Glutamatergic neuron (in vitro differentiated cells): Measurements from ENCODE around the gene N4BP3. TPM values are rescaled to one million over a fixed set of nuclear protein-coding genes. Genes with fewer than 3 reads are reported as not detected.

Source experiments
- DNase-seq: peaks from one replicate; pipeline ENCODE4 v3.0.0; 2022
- H3K27ac Mint-ChIP-seq: one replicate; pipeline ENCODE4 v1.8.0; 2020; ENCODE audit warnings: mild to moderate bottlenecking, mixed read lengths, inconsistent platforms; ENCODE audit not compliant: unreplicated experiment
- H3K27me3 Mint-ChIP-seq: one replicate; pipeline ENCODE4 v1.8.0; 2020; ENCODE audit warnings: mild to moderate bottlenecking, moderate library complexity, mixed read lengths, inconsistent platforms; ENCODE audit not compliant: unreplicated experiment
- H3K36me3 Mint-ChIP-seq: one replicate; pipeline ENCODE4 v1.8.0; 2020; ENCODE audit warnings: mild to moderate bottlenecking, mixed read lengths, inconsistent platforms; ENCODE audit not compliant: unreplicated experiment
- H3K4me1 Mint-ChIP-seq: one replicate; pipeline ENCODE4 v1.8.0; 2020; ENCODE audit warnings: mild to moderate bottlenecking, low read depth, mixed read lengths, inconsistent platforms; ENCODE audit not compliant: unreplicated experiment
- H3K4me3 Mint-ChIP-seq: one replicate; pipeline ENCODE4 v1.8.0; 2020; ENCODE audit warnings: mild to moderate bottlenecking, mixed read lengths, inconsistent platforms; ENCODE audit not compliant: unreplicated experiment
- H3K9me3 Mint-ChIP-seq: one replicate; pipeline ENCODE4 v1.8.0; 2020; ENCODE audit warnings: mild to moderate bottlenecking, moderate library complexity, mixed read lengths, inconsistent platforms; ENCODE audit not compliant: unreplicated experiment
- CTCF ChIP-seq: fragments of 200-600 bp; sonication (generic); IDR thresholded peaks from one replicate; pipeline ENCODE4 v1.5.0; 2021; ENCODE audit not compliant: partially characterized antibody, unreplicated experiment
- total RNA-seq: library from RNA; stranded (reverse); fragmentation: NEBNext Ultra II Directional; extraction: Animal tissue kit (Norgen Biotek cat#: 25700); gene quantifications from one replicate; pipeline ENCODE4 v1.2.1, GENCODE V29; 2021; ENCODE audit not compliant: unreplicated experiment

N4BP3 gene
- total RNA-seq, 1 donor from 2014 or later = 2.2 TPM

- no peak for DNase-seq
- H3K36me3 Mint-ChIP-seq = no peaks in the 10 kb centered on the region
- peaks cover 2% of the 10 kb centered on the region for H3K9me3 Mint-ChIP-seq
- H3K27me3 Mint-ChIP-seq = peaks cover 6% of the 10 kb centered on the region
- no peak overlapping the region for H3K27ac Mint-ChIP-seq
- no peak for TF ChIP-seq CTCF
- peaks cover 5% of the 10 kb centered on the region for H3K4me1 Mint-ChIP-seq
- no peak overlapping the region for H3K4me3 Mint-ChIP-seq
These were observed 9.7 kb upstream of the N4BP3 start for GRCh38 chr5:178103612-178104011.

- H3K4me1 Mint-ChIP-seq = peaks cover 5% of the 10 kb centered on the region
- H3K27me3 Mint-ChIP-seq = peaks cover 6% of the 10 kb centered on the region
- no peak for DNase-seq
- H3K9me3 Mint-ChIP-seq = peaks cover 2% of the 10 kb centered on the region
- no peak for TF ChIP-seq CTCF
- H3K27ac Mint-ChIP-seq = no peak overlapping the region
- no peaks in the 10 kb centered on the region for H3K36me3 Mint-ChIP-seq
- no peak overlapping the region for H3K4me3 Mint-ChIP-seq
These were observed 8.8 kb upstream of the N4BP3 start for GRCh38 chr5:178104492-178104891.

DNA sequence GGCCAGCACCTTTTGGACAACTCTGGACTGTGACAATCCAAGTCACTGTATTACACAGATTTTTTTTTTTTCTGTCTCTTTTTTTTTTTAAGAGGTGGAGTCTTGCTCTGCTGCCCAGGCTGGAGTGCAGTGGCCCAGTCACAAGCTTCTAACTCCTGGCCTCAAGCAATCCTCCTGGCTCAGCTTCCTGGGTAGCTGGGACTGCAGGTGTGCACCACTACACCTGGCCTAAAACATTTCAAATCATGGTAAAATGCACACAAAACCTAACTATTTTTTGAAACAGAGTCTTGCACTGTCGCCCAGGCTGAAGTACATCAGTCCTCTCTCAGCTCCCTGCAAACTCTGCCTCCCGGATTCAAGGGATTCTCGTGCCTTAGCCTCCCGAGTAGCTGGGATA is 7.2 kb upstream of the N4BP3 start:
- Mint-ChIP-seq H3K36me3 (no peaks in the 10 kb centered on the region), H3K27ac (no peak overlapping the region), H3K4me1 (peaks cover 5% of the 10 kb centered on the region), H3K4me3 (no peak overlapping the region), H3K9me3 (peaks cover 2% of the 10 kb centered on the region), H3K27me3 (peaks cover 6% of the 10 kb centered on the region)
- no peak for TF ChIP-seq CTCF
- DNase-seq = no peak

- Mint-ChIP-seq H3K9me3 (peaks cover 2% of the 10 kb centered on the region), H3K4me3 (no peak overlapping the region), H3K36me3 (no peaks in the 10 kb centered on the region), H3K27me3 (peaks cover 5% of the 10 kb centered on the region), H3K27ac (no peak overlapping the region), H3K4me1 (peaks cover 5% of the 10 kb centered on the region)
- no peak for DNase-seq
- TF ChIP-seq CTCF = no peak
These were observed 6.6 kb upstream of the N4BP3 start for GRCh38 chr5:178106556-178107239.

DNA sequence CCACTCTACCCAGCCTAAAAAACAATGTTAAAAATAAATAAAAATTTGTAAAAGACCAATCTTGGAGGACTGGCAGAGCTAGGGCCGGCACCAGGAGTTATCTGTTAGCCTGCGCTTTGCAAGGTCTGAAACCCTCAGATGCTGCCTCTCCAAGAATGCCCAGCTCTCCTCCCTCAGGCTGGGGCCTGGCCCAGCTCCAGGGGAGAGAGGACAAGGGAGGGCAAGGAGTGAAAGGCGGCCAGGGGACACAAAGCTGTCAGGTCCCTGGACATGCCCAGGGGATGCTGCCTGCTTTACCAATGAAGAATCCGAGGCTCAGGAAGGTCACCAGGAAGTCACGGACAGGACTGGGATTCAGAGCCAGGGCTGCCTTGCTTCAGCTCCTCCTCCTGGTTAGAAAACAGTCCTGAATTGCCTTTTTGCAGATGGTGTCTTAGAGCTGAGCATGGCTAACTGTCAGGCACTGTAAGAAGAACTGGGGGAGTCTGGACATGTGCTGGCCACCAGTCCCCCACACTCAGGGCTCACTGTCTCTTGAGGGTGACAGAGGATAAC is 5.5 kb upstream of the N4BP3 start:
- Mint-ChIP-seq H3K9me3 (peaks cover 5% of the 10 kb centered on the region), H3K4me3 (no peak overlapping the region), H3K27ac (no peak overlapping the region), H3K36me3 (no peaks in the 10 kb centered on the region), H3K27me3 (peaks cover 11% of the 10 kb centered on the region), H3K4me1 (peaks cover 5% of the 10 kb centered on the region)
- TF ChIP-seq CTCF = no peak
- DNase-seq = no peak
